ENCODE results near the gene HYPK.

The HYPK gene

GRCh38 chr15:43800286-43801141, at the start of gene HYPK:
TSS of gene HYPK (plus strand) at chr15:43800599. CDS start at chr15:43800623, 24 bp downstream.
- peak; percentile 83 to 86 for DNase-seq (ENCODE audit: low read depth in 2 of 2)

- DNase-seq (ENCODE audit: low read depth in 2 of 2), result no peak
Observed at GRCh38 chr15:43751885-43752284, 48.5 kb upstream of the HYPK start.

DNA sequence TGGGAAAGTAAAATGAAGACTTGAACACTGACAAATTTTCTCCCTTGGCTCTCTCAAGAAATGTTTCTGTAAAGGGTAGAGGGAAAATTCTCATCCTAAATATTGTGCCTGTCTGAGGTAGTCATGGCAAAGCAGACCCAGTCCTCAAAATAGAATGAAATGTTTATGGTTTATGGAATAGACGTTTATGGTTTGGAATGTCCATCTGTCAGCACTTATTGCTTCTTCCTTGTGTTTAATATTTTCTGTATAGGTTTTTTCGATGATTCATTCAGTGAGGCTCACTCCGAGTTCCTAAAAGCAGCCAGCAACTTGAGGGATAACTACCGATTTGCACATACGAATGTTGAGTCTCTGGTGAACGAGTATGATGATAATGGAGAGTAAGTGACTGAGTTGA, 37.6 kb upstream of the HYPK start:
- no peak for DNase-seq (ENCODE audit: low read depth in 2 of 2)

- DNase-seq (ENCODE audit: low read depth in 2 of 2), result no peak
Observed at GRCh38 chr15:43763819-43764446, 36.5 kb upstream of the HYPK start.

DNA sequence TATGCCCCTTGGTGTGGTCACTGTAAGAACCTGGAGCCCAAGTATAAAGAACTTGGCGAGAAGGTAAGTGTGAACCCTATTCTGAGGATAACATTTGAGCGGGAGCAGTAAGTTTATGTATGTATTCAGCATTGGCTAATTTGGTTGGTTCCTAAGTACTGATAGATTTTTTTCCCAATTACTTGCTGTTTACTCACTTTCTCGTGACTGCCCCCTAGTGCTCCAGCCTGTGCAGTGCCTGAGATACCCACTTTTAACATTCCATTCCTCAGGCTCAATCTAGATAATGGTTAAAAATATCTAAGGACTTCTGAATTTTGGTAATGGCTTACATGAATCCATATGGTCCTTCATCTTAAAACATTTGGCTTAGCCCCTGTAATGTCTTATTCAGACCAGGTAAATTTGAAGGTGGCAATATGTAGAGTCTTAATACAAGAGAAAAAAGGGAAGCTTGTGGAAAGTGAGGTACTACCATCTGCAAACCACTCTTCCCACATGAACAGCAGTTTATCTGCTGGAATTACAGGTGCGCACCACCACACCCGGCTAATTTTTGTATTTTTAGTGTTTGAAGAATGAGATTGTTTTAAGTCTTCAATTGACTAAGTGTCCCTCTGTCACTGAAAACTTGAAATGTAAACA, 30.7 kb upstream of the HYPK start:
- DNase-seq (ENCODE audit: low read depth in 2 of 2), result no peak

- no peak for DNase-seq (ENCODE audit: low read depth in 2 of 2)
Observed at GRCh38 chr15:43771816-43772215, 28.6 kb upstream of the HYPK start.

DNA sequence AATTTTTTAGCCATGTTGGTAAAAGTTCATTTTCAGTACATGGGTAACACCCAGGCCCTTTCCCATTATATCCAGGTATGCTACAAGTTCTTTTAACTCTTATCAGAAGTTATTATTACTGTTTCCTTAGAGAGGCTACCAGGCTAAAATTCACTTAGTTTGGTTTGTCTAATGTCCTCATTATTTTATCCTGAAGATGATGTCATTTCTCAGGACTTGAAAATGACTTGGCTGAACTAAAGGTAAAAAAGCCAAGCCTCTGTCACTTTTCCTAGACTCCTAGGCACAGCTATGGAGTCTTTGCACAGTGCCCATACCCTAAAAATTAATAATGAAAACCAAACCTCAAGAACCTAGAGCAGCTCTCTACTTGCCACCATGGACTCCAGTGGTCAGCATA, 27.8 kb upstream of the HYPK start:
- DNase-seq (ENCODE audit: low read depth in 2 of 2), result no peak

- no peak for DNase-seq (ENCODE audit: low read depth in 2 of 2)
Observed at GRCh38 chr15:43774062-43774461, 26.3 kb upstream of the HYPK start.

DNA sequence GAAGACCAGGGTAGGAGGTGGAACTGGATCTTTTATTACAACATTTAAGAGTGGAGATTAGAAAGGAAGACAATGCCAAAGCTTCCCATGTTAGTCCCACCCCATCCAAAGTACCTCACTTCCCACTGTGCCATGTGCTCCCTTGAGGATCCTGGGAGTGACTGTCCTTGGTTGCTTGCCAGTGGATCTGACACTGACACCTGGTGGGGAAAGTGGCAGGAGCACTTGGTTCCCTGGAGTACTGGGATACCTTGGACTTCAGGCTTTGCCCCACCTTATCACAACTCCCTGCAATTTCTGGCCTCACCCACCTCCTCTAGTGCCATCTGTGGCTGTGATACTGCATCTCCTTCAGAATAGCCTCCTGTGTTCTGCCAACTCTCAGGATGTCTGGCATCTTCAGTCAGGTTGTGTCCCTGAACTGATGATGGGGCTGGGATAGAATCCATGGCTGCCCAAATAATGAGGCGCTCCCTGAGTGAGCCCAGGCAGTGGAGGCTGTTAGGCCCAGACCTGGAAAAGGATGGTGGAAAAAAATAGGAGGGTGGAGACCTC, 24.9 kb upstream of the HYPK start:
- no peak for DNase-seq (ENCODE audit: low read depth in 2 of 2)

DNA sequence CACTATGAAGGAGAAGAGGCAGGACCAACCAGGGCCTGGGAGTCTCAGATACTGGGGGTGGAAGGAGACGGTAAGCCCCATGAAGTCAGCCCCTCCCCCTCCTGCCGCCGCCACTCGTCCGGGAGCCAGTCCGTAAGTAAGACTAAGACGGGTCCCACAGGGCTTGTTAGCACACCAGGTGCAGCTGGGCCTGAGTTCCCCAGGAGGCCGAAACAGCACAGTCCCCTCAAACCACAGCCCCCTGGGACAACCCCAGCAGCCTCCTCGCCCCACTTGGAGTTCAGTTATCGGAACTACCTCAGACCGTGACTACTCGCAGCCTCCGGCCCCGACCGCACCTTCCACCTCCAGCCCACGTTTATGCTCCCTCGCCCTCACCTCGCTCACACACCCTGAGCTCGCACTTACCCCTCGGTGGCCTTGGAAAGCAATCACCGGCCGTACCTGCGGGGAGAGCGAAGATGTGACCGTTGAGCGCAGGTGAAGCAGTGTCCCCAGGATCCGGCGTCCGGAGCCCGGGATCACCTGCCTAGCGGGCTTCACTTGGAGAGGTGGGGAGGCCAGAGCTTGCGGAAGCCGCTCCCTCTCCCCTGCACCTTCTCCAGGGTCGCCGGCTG, 24.2 kb upstream of the HYPK start:
- peak in 1 of 2 donors; percentile 20 for DNase-seq (ENCODE audit: low read depth in 2 of 2)

DNA sequence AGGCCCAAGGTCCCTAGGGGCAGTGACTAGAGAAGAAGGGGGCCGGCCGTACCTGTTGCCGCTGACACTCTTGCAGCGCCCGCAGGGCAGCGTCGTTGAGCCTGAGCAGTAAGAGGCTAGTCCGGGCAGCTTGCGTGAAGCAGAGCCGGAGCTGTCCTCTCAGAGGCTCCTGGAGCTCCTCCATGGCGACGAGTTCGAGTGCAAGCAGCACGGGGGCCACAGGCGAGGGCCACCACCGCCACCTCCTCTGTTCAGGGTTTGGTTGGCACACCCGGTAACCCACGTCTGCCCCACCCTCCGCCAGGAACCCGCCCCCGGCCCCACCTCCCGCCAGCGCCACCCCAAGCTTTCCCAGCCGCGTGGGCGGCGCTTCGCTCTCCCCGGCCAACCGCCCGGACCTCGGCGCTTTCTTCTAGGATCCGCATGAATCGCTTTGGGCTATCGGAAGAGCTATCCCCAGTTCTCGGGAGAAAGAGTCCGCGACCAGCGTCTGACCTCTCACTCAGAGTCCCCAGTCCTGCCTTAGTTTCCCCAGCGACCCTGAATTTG, 23.6 kb upstream of the HYPK start, which contains the start of gene ELL3:
TSS of gene ELL3 (minus strand) at position 249 of the 549 bp plus-strand sequence. CDS start at position 184, 65 bp downstream.
- DNase-seq (ENCODE audit: low read depth in 2 of 2), result peak; percentile 65

- peak; percentile 86 to 88 for DNase-seq (ENCODE audit: low read depth in 2 of 2)
Observed at GRCh38 chr15:43777267-43777914, 23.0 kb upstream of the HYPK start.

DNA sequence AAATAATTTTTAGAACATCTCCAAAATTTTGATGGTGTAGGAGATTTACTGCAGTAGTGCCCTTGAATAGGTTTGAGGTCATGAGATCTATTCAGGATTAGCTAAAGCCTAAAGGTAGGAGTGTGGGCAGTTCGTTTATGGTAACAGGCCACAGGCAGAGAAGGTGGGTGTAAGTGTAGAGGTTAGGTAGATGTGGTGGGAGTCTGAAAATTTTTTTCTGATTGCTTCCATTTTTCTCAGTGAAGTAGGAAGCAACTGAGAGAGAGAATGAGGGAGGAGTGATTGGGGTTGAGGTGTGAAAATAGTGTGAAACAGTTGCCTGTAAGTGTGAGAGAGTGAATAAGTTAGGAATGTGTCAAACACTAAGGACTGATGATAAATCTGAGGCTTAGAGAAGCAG, 21.4 kb upstream of the HYPK start:
- no peak for DNase-seq (ENCODE audit: low read depth in 2 of 2)

DNA sequence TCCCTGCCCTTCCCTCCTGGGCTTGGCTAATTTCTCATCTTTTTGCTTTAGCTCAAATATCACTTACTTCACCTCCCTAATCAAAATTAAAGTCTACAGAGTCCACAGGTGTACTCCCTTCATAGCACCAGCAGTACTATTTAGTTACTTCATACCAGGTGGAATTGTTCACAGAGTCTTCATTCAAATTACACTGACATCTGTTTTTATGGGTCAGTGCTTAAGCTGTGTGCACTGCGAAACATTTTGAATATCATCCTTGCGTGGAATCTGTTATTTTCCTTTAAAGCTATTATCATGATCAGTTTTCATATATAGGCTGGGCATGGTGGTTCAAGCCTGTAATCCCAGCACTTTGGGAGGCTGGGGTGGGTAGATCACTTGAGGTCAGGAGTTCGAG, 11.0 kb upstream of the HYPK start:
- DNase-seq (ENCODE audit: low read depth in 2 of 2), result no peak

DNA sequence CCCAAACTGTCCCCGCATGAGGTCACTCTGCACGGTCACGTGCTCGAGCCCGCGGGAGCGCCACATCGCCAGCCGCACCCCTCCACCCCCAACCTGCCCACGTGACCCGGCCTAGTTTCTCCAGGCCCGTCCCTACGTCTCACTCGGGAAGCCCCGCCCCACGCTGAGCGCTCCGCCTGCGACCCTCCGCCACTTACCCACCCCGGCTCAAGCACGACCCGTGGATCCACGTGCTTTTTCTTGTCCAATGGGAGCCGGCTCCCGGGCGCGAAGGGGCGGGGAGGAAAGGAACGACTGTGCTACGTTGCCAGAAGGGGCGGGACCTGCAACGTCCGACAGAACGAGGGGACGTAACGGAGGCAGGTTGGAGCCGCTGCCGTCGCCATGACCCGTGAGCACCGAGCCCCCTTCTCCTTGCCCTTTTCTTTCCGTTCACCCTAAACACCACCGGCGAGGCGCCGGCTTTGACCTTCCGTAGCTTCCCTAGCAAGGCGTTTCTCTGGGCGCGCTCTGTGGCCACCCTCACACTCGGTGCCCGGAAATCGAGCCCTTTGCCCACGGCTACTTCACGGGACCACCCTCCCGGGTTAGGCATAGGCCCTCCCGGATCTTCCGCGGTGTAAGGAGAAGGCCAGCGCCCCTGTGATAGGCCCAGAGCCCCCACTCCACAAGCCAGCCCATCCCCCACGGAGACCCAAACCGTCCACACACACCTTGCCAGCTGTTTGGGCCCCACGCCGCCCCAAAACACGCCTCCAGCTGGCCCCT, 8.2 kb upstream of the HYPK start, which contains the start of gene SERF2:
TSS of gene SERF2 (plus strand) at position 328 of the 768 bp plus-strand sequence. CDS start at position 385, 57 bp downstream.
- peak; percentile 100 for DNase-seq (ENCODE audit: low read depth in 2 of 2)

DNA sequence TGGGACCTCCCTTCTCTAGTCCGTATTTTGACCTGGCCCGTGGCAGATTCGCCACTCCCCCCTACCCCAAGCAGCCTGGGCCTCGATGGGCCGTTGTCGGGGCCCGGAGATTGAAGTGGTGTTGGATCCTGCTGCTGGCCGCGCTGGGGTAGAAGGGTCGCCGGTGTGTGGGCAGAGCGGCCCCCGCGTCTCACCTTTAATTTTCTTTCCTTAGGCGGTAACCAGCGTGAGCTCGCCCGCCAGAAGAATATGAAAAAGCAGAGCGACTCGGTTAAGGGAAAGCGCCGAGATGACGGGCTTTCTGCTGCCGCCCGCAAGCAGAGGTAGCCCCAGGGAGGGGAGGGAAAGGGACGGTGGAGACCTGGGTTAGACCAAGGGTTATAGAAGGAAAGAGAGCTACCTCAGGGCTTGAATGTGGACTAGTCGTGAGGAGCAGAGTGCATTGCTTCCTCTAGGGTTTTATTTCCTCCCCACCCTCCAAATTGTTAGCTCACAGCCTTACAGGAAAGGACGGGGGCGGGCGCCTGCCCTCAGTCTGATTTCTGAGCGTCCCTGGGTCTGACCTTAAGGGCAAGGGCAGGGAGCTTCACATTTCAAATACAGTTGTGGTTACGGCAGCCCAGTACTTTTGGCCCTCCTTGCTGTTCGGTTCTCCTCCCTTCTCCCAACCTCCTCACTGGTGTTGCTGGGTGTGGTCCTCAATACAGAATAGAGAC, 7.5 kb upstream of the HYPK start:
- no peak for DNase-seq (ENCODE audit: low read depth in 2 of 2)

DNA sequence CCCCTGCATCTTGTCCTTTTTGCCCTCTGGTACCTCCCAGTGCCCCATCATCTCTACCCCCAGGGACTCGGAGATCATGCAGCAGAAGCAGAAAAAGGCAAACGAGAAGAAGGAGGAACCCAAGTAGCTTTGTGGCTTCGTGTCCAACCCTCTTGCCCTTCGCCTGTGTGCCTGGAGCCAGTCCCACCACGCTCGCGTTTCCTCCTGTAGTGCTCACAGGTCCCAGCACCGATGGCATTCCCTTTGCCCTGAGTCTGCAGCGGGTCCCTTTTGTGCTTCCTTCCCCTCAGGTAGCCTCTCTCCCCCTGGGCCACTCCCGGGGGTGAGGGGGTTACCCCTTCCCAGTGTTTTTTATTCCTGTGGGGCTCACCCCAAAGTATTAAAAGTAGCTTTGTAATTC, 6.8 kb upstream of the HYPK start:
- no peak for DNase-seq (ENCODE audit: low read depth in 2 of 2)

DNA sequence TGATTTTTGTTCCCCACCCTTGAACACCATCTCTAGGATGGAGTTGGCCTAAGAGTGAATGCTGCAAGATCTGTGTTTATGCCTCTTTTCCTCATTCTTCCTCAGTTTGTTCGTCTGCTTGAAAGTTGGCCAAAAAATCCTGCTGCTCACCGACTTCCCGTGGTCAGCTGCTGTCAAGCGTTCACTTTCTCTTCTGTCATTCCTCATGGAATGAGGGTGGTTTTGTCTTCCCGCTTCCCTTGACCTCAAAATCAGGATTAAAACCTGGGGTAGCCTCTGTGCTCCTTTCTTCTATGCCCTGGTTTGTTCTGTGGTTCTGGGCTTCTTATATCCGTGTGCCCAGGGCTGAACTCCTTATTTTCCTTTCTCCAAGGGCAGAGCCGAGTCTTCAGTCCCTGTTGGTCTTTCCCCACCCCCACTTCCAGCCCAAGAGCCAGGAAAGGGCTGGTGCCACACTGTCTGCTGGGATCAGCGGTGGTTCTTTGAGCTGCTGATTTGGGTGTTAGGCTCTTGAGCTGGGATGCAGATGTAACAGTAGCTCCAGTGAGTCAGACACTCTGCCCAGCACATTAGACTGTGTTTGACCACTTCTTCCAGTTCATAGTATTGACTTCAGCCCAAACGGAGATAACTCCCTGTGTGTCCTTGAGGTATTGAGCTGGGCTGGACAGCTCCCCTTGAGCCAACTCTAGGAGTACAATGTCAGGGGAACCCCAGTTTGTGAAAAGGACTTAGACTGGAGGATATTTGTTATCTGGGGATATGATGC, 5.9 kb upstream of the HYPK start:
- no peak for DNase-seq (ENCODE audit: low read depth in 2 of 2)

DNA sequence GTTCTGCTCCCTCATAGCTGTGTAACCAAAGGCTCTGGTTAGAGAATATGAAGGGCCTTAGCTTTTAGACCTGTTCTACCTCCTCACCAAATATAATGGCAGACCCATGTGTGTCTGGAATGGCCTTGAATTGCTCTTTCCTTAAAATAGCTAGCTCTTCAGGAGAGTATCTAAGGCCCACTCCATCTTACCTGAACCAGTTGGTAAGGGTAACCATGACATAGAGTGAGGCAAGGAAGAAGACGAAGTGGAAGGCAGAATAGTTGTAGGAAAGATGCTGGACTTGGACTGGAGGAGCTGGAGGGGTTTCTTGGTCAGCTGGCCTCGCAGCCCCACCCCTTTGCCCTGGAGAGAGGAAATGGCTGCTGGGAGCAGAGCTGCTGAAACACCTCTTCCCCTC, 5.2 kb upstream of the HYPK start:
- DNase-seq (ENCODE audit: low read depth in 2 of 2), result no peak
